Dendritic cell treated with granulocyte-macrophage colony-stimulating factor and Interleukin-4, amounts not matched to agents 40 ng/mL and 50 ng/mL, for 4 days (primary cell): ENCODE data around the gene SLPI.

Source experiments
- H3K27ac Mint-ChIP-seq: one replicate; pipeline ENCODE4 v1.8.0; 2022; ENCODE audit warnings: mild to moderate bottlenecking, mixed read lengths
- H3K27me3 Mint-ChIP-seq: one replicate; pipeline ENCODE4 v1.8.0; 2022; ENCODE audit warnings: mild to moderate bottlenecking, mixed read lengths
- H3K36me3 Mint-ChIP-seq: one replicate; pipeline ENCODE4 v1.8.0; 2022; ENCODE audit warnings: low read depth, mixed read lengths
- H3K4me1 Mint-ChIP-seq: one replicate; pipeline ENCODE4 v1.8.0; 2022; ENCODE audit warnings: low read depth, mixed read lengths
- H3K4me3 Mint-ChIP-seq: one replicate; pipeline ENCODE4 v1.8.0; 2022; ENCODE audit warnings: mild to moderate bottlenecking, moderate library complexity, mixed read lengths
- H3K9me3 Mint-ChIP-seq: one replicate; pipeline ENCODE4 v1.8.0; 2022; ENCODE audit warnings: mixed read lengths
- intact Hi-C: fragments of 100-400 bp; cut with micrococcal nuclease; formaldehyde crosslinking; loops from one replicate; pipeline ENCODE4 v1.15.0; 2022

Gene SLPI

GRCh38 chr20:45254383-45255262, at the start of gene SLPI:
TSS of gene SLPI (minus strand) at chr20:45254564. CDS start at chr20:45254543, 21 bp downstream.
- no peak within 1 kb of the TSS for H3K27ac Mint-ChIP-seq
- H3K4me3 Mint-ChIP-seq = no peak within 1 kb of the TSS
- intact Hi-C loops = no loop called here
- no peaks in the 10 kb centered on the region for H3K9me3 Mint-ChIP-seq
- H3K27me3 Mint-ChIP-seq = no peaks in the 10 kb centered on the region
- H3K4me1 Mint-ChIP-seq = peaks cover 36% of the 10 kb centered on the region
- no peaks in the 10 kb centered on the region for H3K36me3 Mint-ChIP-seq

- Mint-ChIP-seq H3K27me3 (peaks cover 62% of the 10 kb centered on the region), H3K4me1 (no peaks in the 10 kb centered on the region), H3K4me3 (no peak overlapping the region), H3K27ac (no peak overlapping the region), H3K9me3 (no peaks in the 10 kb centered on the region), H3K36me3 (no peaks in the 10 kb centered on the region)
- intact Hi-C loops = no loop called here
Measured at GRCh38 chr20:45303586-45304463, 49.5 kb upstream of the SLPI start.

- Mint-ChIP-seq H3K27ac (no peak overlapping the region), H3K4me1 (no peaks in the 10 kb centered on the region), H3K36me3 (no peaks in the 10 kb centered on the region), H3K27me3 (peaks cover 50% of the 10 kb centered on the region), H3K9me3 (no peaks in the 10 kb centered on the region), H3K4me3 (no peak overlapping the region)
- intact Hi-C loops = no loop called here
Measured at GRCh38 chr20:45301824-45302271, 47.5 kb upstream of the SLPI start.

GRCh38 chr20:45300961-45301360, 46.6 kb upstream of the SLPI start:
- H3K4me1 Mint-ChIP-seq = no peaks in the 10 kb centered on the region
- intact Hi-C loops = no loop called here
- no peak overlapping the region for H3K4me3 Mint-ChIP-seq
- H3K27me3 Mint-ChIP-seq = peaks cover 46% of the 10 kb centered on the region
- no peak overlapping the region for H3K27ac Mint-ChIP-seq
- H3K36me3 Mint-ChIP-seq = no peaks in the 10 kb centered on the region
- H3K9me3 Mint-ChIP-seq = no peaks in the 10 kb centered on the region

- no peaks in the 10 kb centered on the region for H3K36me3 Mint-ChIP-seq
- intact Hi-C loops = no loop called here
- H3K9me3 Mint-ChIP-seq = no peaks in the 10 kb centered on the region
- no peaks in the 10 kb centered on the region for H3K4me1 Mint-ChIP-seq
- H3K27me3 Mint-ChIP-seq = peaks cover 43% of the 10 kb centered on the region
- no peak overlapping the region for H3K4me3 Mint-ChIP-seq
- no peak overlapping the region for H3K27ac Mint-ChIP-seq
Measured at GRCh38 chr20:45299786-45300185, 45.4 kb upstream of the SLPI start.

GRCh38 chr20:45297786-45298497, 43.6 kb upstream of the SLPI start:
- intact Hi-C loops = no loop called here
- H3K9me3 Mint-ChIP-seq = no peaks in the 10 kb centered on the region

GRCh38 chr20:45294659-45295058, 40.3 kb upstream of the SLPI start:
- H3K4me1 Mint-ChIP-seq = peaks cover 25% of the 10 kb centered on the region

More at GRCh38 chr20:45297786-45298497, 43.6 kb upstream of the SLPI start:
- Mint-ChIP-seq H3K27ac (no peak overlapping the region), H3K36me3 (no peaks in the 10 kb centered on the region), H3K27me3 (peaks cover 40% of the 10 kb centered on the region), H3K4me3 (no peak overlapping the region), H3K4me1 (peaks cover 12% of the 10 kb centered on the region)

GRCh38 chr20:45294003-45294368, 39.6 kb upstream of the SLPI start:
- intact Hi-C loops = loop anchor here (5.0 kb wide), 1 partner anchor 197 kb away; no protein-coding TSS in a partner anchor
- Mint-ChIP-seq H3K4me1 (peaks cover 25% of the 10 kb centered on the region), H3K27ac (peak overlapping the region; percentile 51), H3K4me3 (peak overlapping the region; percentile 70), H3K36me3 (no peaks in the 10 kb centered on the region), H3K9me3 (no peaks in the 10 kb centered on the region), H3K27me3 (peaks cover 47% of the 10 kb centered on the region)

More at GRCh38 chr20:45294659-45295058, 40.3 kb upstream of the SLPI start:
- Mint-ChIP-seq H3K9me3 (no peaks in the 10 kb centered on the region), H3K27ac (no peak overlapping the region), H3K4me3 (no peak overlapping the region), H3K36me3 (no peaks in the 10 kb centered on the region), H3K27me3 (peaks cover 47% of the 10 kb centered on the region)
- intact Hi-C loops = loop anchor here (5.0 kb wide), 1 partner anchor 197 kb away; no protein-coding TSS in a partner anchor

GRCh38 chr20:45293041-45294002, 39.0 kb upstream of the SLPI start:
- peak overlapping the region; percentile 70 for H3K4me3 Mint-ChIP-seq
- peak overlapping the region; percentile 51 for H3K27ac Mint-ChIP-seq
- intact Hi-C loops = loop anchor here (5.0 kb wide), 1 partner anchor 196 kb away; no protein-coding TSS in a partner anchor
- H3K9me3 Mint-ChIP-seq = no peaks in the 10 kb centered on the region
- peaks cover 25% of the 10 kb centered on the region for H3K4me1 Mint-ChIP-seq
- no peaks in the 10 kb centered on the region for H3K36me3 Mint-ChIP-seq
- H3K27me3 Mint-ChIP-seq = peaks cover 52% of the 10 kb centered on the region

GRCh38 chr20:45292343-45292742, 38.0 kb upstream of the SLPI start:
- Mint-ChIP-seq H3K27me3 (peaks cover 51% of the 10 kb centered on the region), H3K4me1 (peaks cover 25% of the 10 kb centered on the region), H3K27ac (no peak overlapping the region), H3K36me3 (no peaks in the 10 kb centered on the region), H3K4me3 (no peak overlapping the region), H3K9me3 (no peaks in the 10 kb centered on the region)
- intact Hi-C loops = loop anchor here (5.0 kb wide), 1 partner anchor 195 kb away; no protein-coding TSS in a partner anchor

- H3K36me3 Mint-ChIP-seq = no peaks in the 10 kb centered on the region
- no peaks in the 10 kb centered on the region for H3K9me3 Mint-ChIP-seq
- H3K27ac Mint-ChIP-seq = no peak overlapping the region
- H3K4me3 Mint-ChIP-seq = no peak overlapping the region
- intact Hi-C loops = loop anchor here (1.0 to 5.0 kb wide), 2 partner anchors 152 to 194 kb away; no protein-coding TSS in a partner anchor
- peaks cover 25% of the 10 kb centered on the region for H3K4me1 Mint-ChIP-seq
- H3K27me3 Mint-ChIP-seq = peaks cover 54% of the 10 kb centered on the region
Measured at GRCh38 chr20:45291526-45291925, 37.2 kb upstream of the SLPI start.

- H3K9me3 Mint-ChIP-seq = no peaks in the 10 kb centered on the region
- H3K36me3 Mint-ChIP-seq = no peaks in the 10 kb centered on the region
- H3K27me3 Mint-ChIP-seq = peaks cover 54% of the 10 kb centered on the region
- no peak overlapping the region for H3K4me3 Mint-ChIP-seq
- intact Hi-C loops = loop anchor here (1.0 to 5.0 kb wide), 2 partner anchors 152 to 194 kb away; no protein-coding TSS in a partner anchor
- peaks cover 25% of the 10 kb centered on the region for H3K4me1 Mint-ChIP-seq
- H3K27ac Mint-ChIP-seq = no peak overlapping the region
Measured at GRCh38 chr20:45290677-45291355, 36.5 kb upstream of the SLPI start.
